SU-DHL-6 (cell line): Measurements from ENCODE around the gene MAPKAPK3.

Experiments
- H2AFZ ChIP-seq: fragments of 200-600 bp; sonication (generic); 2 replicates; pipeline ENCODE4 v1.6.1; 2014; ENCODE audit warnings: low read depth, mild to moderate bottlenecking, moderate library complexity, mixed read lengths, antibody characterized with exemption, low read length; ENCODE audit not compliant: severe bottlenecking
- H3F3A ChIP-seq: fragments of 200-600 bp; shearing (Covaris generic); 2 replicates; pipeline ENCODE4 v1.6.0; 2016; ENCODE audit warnings: antibody characterized with exemption, mild to moderate bottlenecking; ENCODE audit not compliant: insufficient read depth
- H3K27ac ChIP-seq: fragments of 200-600 bp; sonication (generic); 2 replicates; pipeline ENCODE4 v1.5.1; 2016; ENCODE audit warnings: low read depth, mild to moderate bottlenecking, low read length, moderate library complexity, mixed read lengths
- H3K27me3 ChIP-seq: fragments of 200-600 bp; sonication (generic), shearing (Covaris generic); 2 replicates; pipeline ENCODE4 v1.6.0; 2014; ENCODE audit warnings: mild to moderate bottlenecking, low read length
- H3K36me3 ChIP-seq: fragments of 200-600 bp; sonication (generic); 2 replicates; pipeline ENCODE4 v1.6.1; 2014; ENCODE audit warnings: mild to moderate bottlenecking, low read length, mixed read lengths
- H3K4me2 ChIP-seq: fragments of 300-600, 200-600 bp; shearing (Covaris generic), sonication (generic); 2 replicates; pipeline ENCODE4 v1.6.0; 2014; ENCODE audit warnings: low read length, low read depth, mild to moderate bottlenecking; ENCODE audit not compliant: poor library complexity, severe bottlenecking
- H3K4me3 ChIP-seq: fragments of 200-600 bp; sonication (generic); 2 replicates; pipeline ENCODE4 v1.5.1; 2014; ENCODE audit warnings: antibody characterized with exemption, low read length, mild to moderate bottlenecking, mixed read lengths; ENCODE audit not compliant: insufficient read depth, poor library complexity, severe bottlenecking
- H3K79me2 ChIP-seq: fragments of 200-600 bp; sonication (generic); 2 replicates; pipeline ENCODE4 v1.6.1; 2014; ENCODE audit warnings: mild to moderate bottlenecking, low read length, moderate library complexity; ENCODE audit not compliant: insufficient read depth
- H3K9ac ChIP-seq: fragments of 200-600 bp; sonication (generic); 2 replicates; pipeline ENCODE4 v1.7.0; 2014; ENCODE audit warnings: mild to moderate bottlenecking, low read length
- H3K9me2 ChIP-seq: fragments of 200-600 bp; sonication (generic); replicated peaks from 2 replicates; pipeline ENCODE4 v1.6.1; 2014; ENCODE audit warnings: low read length; ENCODE audit not compliant: insufficient read depth
- H3K9me3 ChIP-seq: fragments of 200-600 bp; sonication (generic); 2 replicates; pipeline ENCODE4 v1.6.1; 2014; ENCODE audit warnings: low read length, mixed read lengths; ENCODE audit not compliant: insufficient read depth
- H4K20me1 ChIP-seq: fragments of 200-600 bp; sonication (generic); 2 replicates; pipeline ENCODE4 v1.6.1; 2014; ENCODE audit warnings: low read depth, mild to moderate bottlenecking, antibody characterized with exemption, low read length, moderate library complexity, mixed read lengths
- CTCF ChIP-seq: fragments of 200-600 bp; sonication (generic); IDR thresholded peaks from one replicate; pipeline ENCODE4 v1.5.1; 2017; ENCODE audit warnings: antibody characterized with exemption, mild to moderate bottlenecking, low read length, moderate library complexity; ENCODE audit not compliant: insufficient read depth, poor library complexity, severe bottlenecking
- EZH2phosphoT487 ChIP-seq: fragments of 200-600 bp; sonication (generic), shearing (Covaris generic); conservative IDR thresholded peaks from 2 replicates; pipeline ENCODE4 v1.6.1; 2018; ENCODE audit warnings: mild to moderate bottlenecking, antibody characterized with exemption, low read length, moderate library complexity, mixed read lengths

Gene MAPKAPK3

GRCh38 chr3:50602595-50603191 lies 14.3 kb upstream of the MAPKAPK3 start:
- no peaks in the 10 kb centered on the region for H3K27me3 ChIP-seq
- H4K20me1 ChIP-seq: no peaks in the 10 kb centered on the region

GRCh38 chr3:50603261-50604109 lies 13.5 kb upstream of the MAPKAPK3 start:
- no peak overlapping the region for H3K27ac ChIP-seq
- H3K79me2 ChIP-seq: no peaks in the 10 kb centered on the region
- no peak overlapping the region for H3K4me2 ChIP-seq
- H2AFZ ChIP-seq: no peak overlapping the region
- no peaks in the 10 kb centered on the region for H3K36me3 ChIP-seq
- H3K9me3 ChIP-seq: no peaks in the 10 kb centered on the region
- no peak overlapping the region for H3K4me3 ChIP-seq
- H3K9ac ChIP-seq: no peak overlapping the region
- H4K20me1 ChIP-seq: no peaks in the 10 kb centered on the region
- TF ChIP-seq CTCF (no peak), EZH2phosphoT487 (no peak)
- no peaks in the 10 kb centered on the region for H3K27me3 ChIP-seq
- H3F3A ChIP-seq: no peaks in the 10 kb centered on the region
- no peaks in the 10 kb centered on the region for H3K9me2 ChIP-seq

More at GRCh38 chr3:50602595-50603191, 14.3 kb upstream of the MAPKAPK3 start:
- Histone ChIP-seq H3K4me2 (no peak overlapping the region), H3K27ac (no peak overlapping the region), H3F3A (no peaks in the 10 kb centered on the region), H3K9me2 (no peaks in the 10 kb centered on the region), H3K4me3 (no peak overlapping the region), H3K79me2 (no peaks in the 10 kb centered on the region), H2AFZ (no peak overlapping the region), H3K9ac (no peak overlapping the region), H3K9me3 (no peaks in the 10 kb centered on the region), H3K36me3 (no peaks in the 10 kb centered on the region)
- TF ChIP-seq CTCF (no peak), EZH2phosphoT487 (no peak)

- Histone ChIP-seq H3K9ac (no peak overlapping the region), H3K4me3 (no peak overlapping the region), H3F3A (no peaks in the 10 kb centered on the region), H3K36me3 (no peaks in the 10 kb centered on the region), H3K4me2 (no peak overlapping the region), H3K9me2 (no peaks in the 10 kb centered on the region), H2AFZ (no peak overlapping the region), H3K9me3 (no peaks in the 10 kb centered on the region), H4K20me1 (no peaks in the 10 kb centered on the region), H3K27me3 (no peaks in the 10 kb centered on the region), H3K79me2 (no peaks in the 10 kb centered on the region), H3K27ac (no peak overlapping the region)
- no peak for TF ChIP-seq EZH2phosphoT487
- no peak for TF ChIP-seq CTCF
These were observed 12.8 kb upstream of the MAPKAPK3 start for GRCh38 chr3:50604110-50604621.
